ENCODE results near the gene FBL.

GRCh38 chr19:39847525-39847924, 1.3 kb upstream of the FBL start:
- TF ChIP-seq POLR2AphosphoS5 (IDR thresholded peaks at IDR 0.05; ENCODE audit: low read depth, low read length) = no peak
- TF ChIP-seq REST (IDR thresholded peaks at IDR 0.05; ENCODE audit: insufficient read depth in 1 of 2, low read depth in 2 of 2, low read length in 1 of 2) = no peak
- TF ChIP-seq CTCF (IDR thresholded peaks at IDR 0.05) = no peak
- TF ChIP-seq SIN3A (IDR thresholded peaks at IDR 0.05; ENCODE audit: borderline replicate concordance, insufficient read depth, low read depth, low read length) = no peak
- TF ChIP-seq TCF7L2 (IDR thresholded peaks at IDR 0.05; ENCODE audit: low read depth, low read length) = no peak

Data from Panc1 (cell line).